H1 (cell line): ENCODE results near the gene CCAR1. TPM values are rescaled to one million over a fixed set of nuclear protein-coding genes. Genes with fewer than 3 reads are reported as not detected.
A peak's percentile ranks its signal among the peaks of the same experiment; 100 is the strongest.

Experiments used
- CTCF ChIA-PET: fragments of 300-600 bp; sonication (Branson Sonifier 250); formaldehyde crosslinking; loops from one replicate; lab custom pipeline; 2021; ENCODE audit not compliant: partially characterized antibody; lab: Charles Lee
- POLR2A ChIA-PET: fragments of 300-600 bp; sonication (Branson Sonifier 250); formaldehyde crosslinking; loops from one replicate; lab custom pipeline; 2021; ENCODE audit warnings: inconsistent platforms; ENCODE audit not compliant: partially characterized antibody; lab: Charles Lee
- DNase-seq, 2 experiments: peaks; one replicate each; pipeline versions ENCODE4 v3.0.0 to v3.0.0-alpha.2; 2010 to 2022; ENCODE audit warnings: low spot score in 2 of 2, low read depth in 1 of 2, mixed read lengths in 1 of 2
- FAIRE-seq: peaks from 2 replicates; lab custom pipeline; 2011; peaks lifted over from hg19 to GRCh38; lab: Jason Lieb, UNC
- H2AFZ ChIP-seq: 2 replicates; pipeline ENCODE4 v1.8.1; 2012; ENCODE audit warnings: low read length, inconsistent platforms
- H2AK5ac ChIP-seq: 2 replicates; pipeline ENCODE4 v1.6.1; 2013; ENCODE audit warnings: low read depth, low read length
- H2BK120ac ChIP-seq: replicated peaks from 2 replicates; pipeline ENCODE3; 2013; ENCODE audit warnings: low read depth, low read length, inconsistent platforms
- H2BK12ac ChIP-seq: 2 replicates; pipeline ENCODE4 v1.6.1; 2013; ENCODE audit warnings: low read depth, low read length
- H2BK15ac ChIP-seq: 2 replicates; pipeline ENCODE4 v1.6.1; 2013; ENCODE audit warnings: low read length
- H2BK20ac ChIP-seq: 2 replicates; pipeline ENCODE4 v1.6.1; 2013; ENCODE audit warnings: low read length
- H2BK5ac ChIP-seq: 2 replicates; pipeline ENCODE4 v1.6.1; 2013; ENCODE audit warnings: low read depth, low read length
- H3K14ac ChIP-seq: 2 replicates; pipeline ENCODE4 v1.6.1; 2013; ENCODE audit warnings: inconsistent platforms; ENCODE audit not compliant: insufficient read length
- H3K18ac ChIP-seq: 2 replicates; pipeline ENCODE4 v1.6.1; 2013; ENCODE audit warnings: low read length; ENCODE audit errors: extremely low read depth
- H3K23ac ChIP-seq: 2 replicates; pipeline ENCODE4 v1.6.1; 2013; ENCODE audit warnings: inconsistent platforms; ENCODE audit not compliant: insufficient read length
- H3K23me2 ChIP-seq: 2 replicates; pipeline ENCODE4 v1.6.1; 2013; ENCODE audit warnings: low read depth, low read length
- H3K27ac ChIP-seq: 2 replicates; pipeline ENCODE4 v1.6.1; 2011; ENCODE audit warnings: low read depth, low read length, inconsistent platforms
- H3K27me3 ChIP-seq, 4 experiments: replicated peaks in 1 of 4; 1 replicate in 1 of 4; 2 replicates in 3 of 4; pipeline versions ENCODE4 v1.6.1 to v1.8.1; 2011 to 2013; ENCODE audit warnings: low read length in 3 of 4, mild to moderate bottlenecking in 3 of 4, inconsistent platforms in 2 of 4, mixed read lengths in 2 of 4, moderate library complexity in 1 of 4; ENCODE audit not compliant: control insufficient read depth in 3 of 4, insufficient read depth in 3 of 4; ENCODE audit errors: extremely low read depth in 1 of 4
- H3K36me3 ChIP-seq, 4 experiments: 2 replicates each; pipeline versions ENCODE4 v1.6.1 to v1.8.1; 2011 to 2013; ENCODE audit warnings: mild to moderate bottlenecking in 4 of 4, low read length in 3 of 4, moderate library complexity in 2 of 4, control low read depth in 1 of 4, inconsistent platforms in 1 of 4; ENCODE audit not compliant: insufficient read depth in 4 of 4, control insufficient read depth in 2 of 4
- H3K4ac ChIP-seq: replicated peaks from 2 replicates; pipeline ENCODE3; 2013; ENCODE audit warnings: low read length, low read depth, mixed read lengths, inconsistent platforms; ENCODE audit not compliant: insufficient read length
- H3K4me1 ChIP-seq, 4 experiments: replicated peaks in 1 of 4; 1 replicate in 1 of 4; 2 replicates in 3 of 4; pipeline versions ENCODE4 v1.6.1 to v1.8.1; 2011 to 2013; ENCODE audit warnings: low read length in 3 of 4, inconsistent platforms in 2 of 4, mixed read lengths in 1 of 4; ENCODE audit not compliant: insufficient read depth in 4 of 4, control insufficient read depth in 3 of 4
- H3K4me2 ChIP-seq, 2 experiments: 2 replicates each; pipeline versions ENCODE4 v1.6.1 to v1.8.1; 2011 to 2013; ENCODE audit warnings: low read depth in 2 of 2, low read length in 2 of 2, control low read depth in 1 of 2, inconsistent platforms in 1 of 2, mild to moderate bottlenecking in 1 of 2; ENCODE audit not compliant: insufficient read depth in 1 of 2
- H3K4me3 ChIP-seq, 4 experiments: fragments of 200-600, 300-600 bp in 1 of 4; sonication (generic), shearing (Covaris generic), sonication (Bioruptor Twin) in 1 of 4; 2 replicates each; pipeline versions ENCODE4 v1.5.1 to v1.8.1; 2011 to 2016; ENCODE audit warnings: low read length in 4 of 4, low read depth in 3 of 4, control low read depth in 2 of 4, inconsistent platforms in 2 of 4, mild to moderate bottlenecking in 2 of 4, mixed read lengths in 1 of 4, moderate library complexity in 1 of 4; ENCODE audit not compliant: insufficient read depth in 2 of 4; ENCODE audit errors: extremely low read depth in 1 of 4
- H3K56ac ChIP-seq: replicated peaks from 2 replicates; pipeline ENCODE3; 2013; ENCODE audit warnings: low read depth, mild to moderate bottlenecking, mixed read lengths, low read length, inconsistent platforms; ENCODE audit not compliant: insufficient read length
- H3K79me1 ChIP-seq: 2 replicates; pipeline ENCODE4 v1.6.1; 2013; ENCODE audit warnings: low read depth, low read length, control low read depth
- H3K79me2 ChIP-seq, 2 experiments: 2 replicates each; pipeline versions ENCODE4 v1.6.1 to v1.8.1; 2012 to 2013; ENCODE audit warnings: low read length in 2 of 2, mild to moderate bottlenecking in 2 of 2, inconsistent platforms in 1 of 2; ENCODE audit not compliant: insufficient read depth in 2 of 2, control insufficient read depth in 1 of 2
- H3K9ac ChIP-seq, 4 experiments: replicated peaks in 1 of 4; 1 replicate in 1 of 4; 2 replicates in 3 of 4; pipeline versions ENCODE4 v1.6.1 to v1.8.1; 2011 to 2013; ENCODE audit warnings: low read depth in 3 of 4, low read length in 3 of 4, control low read depth in 2 of 4, mild to moderate bottlenecking in 2 of 4, moderate library complexity in 2 of 4, inconsistent platforms in 1 of 4; ENCODE audit errors: extremely low read depth in 1 of 4
- H3K9me3 ChIP-seq, 2 experiments: 2 replicates each; pipeline versions ENCODE4 v1.6.1 to v1.8.1; 2012 to 2013; ENCODE audit warnings: mild to moderate bottlenecking in 2 of 2, moderate library complexity in 2 of 2, control low read depth in 1 of 2, inconsistent platforms in 1 of 2, low read depth in 1 of 2, low read length in 1 of 2, mixed read lengths in 1 of 2; ENCODE audit not compliant: insufficient read depth in 2 of 2
- H4K20me1 ChIP-seq, 2 experiments: replicated peaks in 1 of 2; 2 replicates each; pipeline versions ENCODE3 to v1.8.1; 2011 to 2013; ENCODE audit warnings: inconsistent platforms in 2 of 2, low read length in 2 of 2, mild to moderate bottlenecking in 1 of 2; ENCODE audit not compliant: insufficient read depth in 2 of 2, control insufficient read depth in 1 of 2
- H4K5ac ChIP-seq: 2 replicates; pipeline ENCODE4 v1.6.1; 2013; ENCODE audit warnings: low read length, low read depth, mixed read lengths, inconsistent platforms; ENCODE audit not compliant: insufficient read length
- H4K8ac ChIP-seq: 2 replicates; pipeline ENCODE4 v1.8.0; 2013; ENCODE audit warnings: mild to moderate bottlenecking, moderate library complexity, low read length, inconsistent platforms; ENCODE audit not compliant: insufficient read depth; ENCODE audit errors: extremely low read depth
- H4K91ac ChIP-seq: replicated peaks from 2 replicates; pipeline ENCODE3; 2013; ENCODE audit warnings: low read length, mixed read lengths, inconsistent platforms; ENCODE audit not compliant: insufficient read length
- EZH2 ChIP-seq: fragments of 200-600 bp; sonication (generic); IDR thresholded peaks from 2 replicates; pipeline ENCODE4 v1.7.1; 2012; ENCODE audit warnings: low read depth, mild to moderate bottlenecking, moderate library complexity, low read length, inconsistent platforms; ENCODE audit not compliant: severe bottlenecking
- SRF ChIP-seq: IDR thresholded peaks from 2 replicates; pipeline ENCODE4 v1.6.1; 2011; ENCODE audit warnings: mild to moderate bottlenecking, low read depth, low read length, moderate library complexity
- SUZ12 ChIP-seq: fragments of 200-600 bp; sonication (generic); IDR thresholded peaks from 2 replicates; pipeline ENCODE4 v1.6.1; 2012; ENCODE audit warnings: mild to moderate bottlenecking, inconsistent platforms, low read length, moderate library complexity, mixed read lengths
- WGBS, 2 experiments: shearing (Covaris generic) in 1 of 2; methylation state at CpG; one replicate each; pipeline versions ENCODE4 v1.1.6 to v1.1.7; 2013 to 2015; ENCODE audit warnings: low lambda C conversion rate in 2 of 2, mixed read lengths in 2 of 2, inconsistent platforms in 1 of 2, low coverage in 1 of 2, missing lambda C conversion rate in 1 of 2; ENCODE audit not compliant: insufficient replicate concordance in 2 of 2, insufficient coverage in 1 of 2, insufficient read length in 1 of 2; ENCODE audit errors: extremely low coverage in 1 of 2, missing lambda C conversion rate in 1 of 2; 5-methylcytosine and 5-hydroxymethylcytosine counted together
- polyA plus RNA-seq, 7 experiments: library from polyadenylated mRNA; depleted of rRNA in 3 of 7; stranded (reverse) in 5 of 7; unstranded in 2 of 7; fragments of >200 nt in 5 of 7; fragments of 200-250 nt in 2 of 7; gene quantifications; 1 replicate in 5 of 7; 2 replicates in 1 of 7; 4 replicates in 1 of 7; pipeline versions ENCODE4 v1.2.1 to v1.2.3, GENCODE V29; 2011 to 2013; ENCODE audit warnings: missing spikeins in 2 of 7, mixed read lengths in 2 of 7
- total RNA-seq: library from RNA; stranded (reverse); fragmentation: NEBNext Ultra II Directional; extraction: Animal tissue kit (Norgen Biotek cat#: 25700); gene quantifications from 2 replicates; pipeline ENCODE4 v1.2.1, GENCODE V29; 2021

The CCAR1 gene
- total and polyA plus RNA-seq, 2 of the 8 experiments (the other 6 are each of a cell fraction or from before 2014, with no cell fraction given), result 91.6 to 111 TPM

DNA sequence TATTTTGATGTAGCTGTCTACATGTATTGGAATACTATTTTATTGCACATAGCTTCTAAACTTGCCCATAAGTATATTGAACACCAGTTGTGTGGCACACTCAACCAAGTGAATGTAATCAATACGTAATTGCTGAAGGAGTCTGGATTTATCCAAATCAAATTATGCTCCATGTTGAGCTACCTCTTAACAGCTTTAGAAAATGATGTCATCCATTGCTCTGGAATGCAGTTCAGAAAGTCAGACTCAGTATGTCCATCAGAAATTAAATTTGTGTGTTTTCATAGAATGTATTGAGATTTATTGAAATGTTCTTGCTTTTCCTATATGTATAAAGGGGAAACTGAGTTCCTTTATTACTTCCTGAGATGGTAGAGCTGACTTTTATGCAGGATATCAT, 25.0 kb upstream of the CCAR1 start:
- H3K56ac ChIP-seq, result no peak overlapping the region
- no peak overlapping the region for H3K14ac ChIP-seq
- no peak overlapping the region for H4K5ac ChIP-seq
- 0 out of 2 replicates have a peak, but pooled peaks cover under 1% of the 10 kb centered on the region for H3K79me1 ChIP-seq
- no peak overlapping the region for H3K27ac ChIP-seq
- H2BK20ac ChIP-seq, result no peak overlapping the region
- H3K9ac ChIP-seq, result no peak overlapping the region
- no peak overlapping the region for H2BK15ac ChIP-seq
- DNase-seq (no peak), FAIRE-seq (peak; percentile 60)
- H3K23ac ChIP-seq, result no peak overlapping the region
- no peaks in the 10 kb centered on the region for H4K20me1 ChIP-seq
- H3K23me2 ChIP-seq, result no peaks in the 10 kb centered on the region
- TF ChIP-seq SUZ12 (no peak), SRF (no peak), EZH2 (no peak)
- H3K9me3 ChIP-seq, result no peaks in the 10 kb centered on the region
- no peaks in the 10 kb centered on the region for H3K4me1 ChIP-seq
- ChIA-PET CTCF (interaction anchor here (0.8 kb wide), 1 partner anchor 11 kb away, joined by 3 read pairs; no protein-coding TSS in a partner anchor), POLR2A (interaction anchor here (1.2 to 2.3 kb wide), 3 partner anchors 13 to 168 kb away, joined by 4 to 11 read pairs (median 4); partner anchors contain the start of gene CCAR1)
- peaks cover 4 to 14% (median 8%) of the 10 kb centered on the region in 4 experiments; a peak in 7 of 8 replicates for H3K36me3 ChIP-seq
- H2BK5ac ChIP-seq, result no peak overlapping the region
- no peak overlapping the region for H3K18ac ChIP-seq
- H4K8ac ChIP-seq, result no peak overlapping the region
- H3K79me2 ChIP-seq, result no peaks in the 10 kb centered on the region
- no peak overlapping the region for H3K4me2 ChIP-seq
- no peak overlapping the region for H2BK12ac ChIP-seq
- H4K91ac ChIP-seq, result no peak overlapping the region
- H3K4ac ChIP-seq, result no peak overlapping the region
- H2AFZ ChIP-seq, result no peak overlapping the region
- no peak overlapping the region for H2AK5ac ChIP-seq
- H3K4me3 ChIP-seq, result no peak overlapping the region
- 90% methylated on average over 1 of the region's 1 CpG; no CpG with 5 or more reads in 1 of the 2 experiments for WGBS, 2 experiments
- no peaks in the 10 kb centered on the region for H3K27me3 ChIP-seq
- H2BK120ac ChIP-seq, result no peak overlapping the region
